ENCODE data around the gene CCDC60.
A peak's percentile ranks its signal among the peaks of the same experiment; 100 is the strongest.

The CCDC60 gene

GRCh38 chr12:119384340-119384739 is 49.8 kb downstream of the CCDC60 start:
- no peak for DNase-seq (ENCODE audit: low spot score)

DNA sequence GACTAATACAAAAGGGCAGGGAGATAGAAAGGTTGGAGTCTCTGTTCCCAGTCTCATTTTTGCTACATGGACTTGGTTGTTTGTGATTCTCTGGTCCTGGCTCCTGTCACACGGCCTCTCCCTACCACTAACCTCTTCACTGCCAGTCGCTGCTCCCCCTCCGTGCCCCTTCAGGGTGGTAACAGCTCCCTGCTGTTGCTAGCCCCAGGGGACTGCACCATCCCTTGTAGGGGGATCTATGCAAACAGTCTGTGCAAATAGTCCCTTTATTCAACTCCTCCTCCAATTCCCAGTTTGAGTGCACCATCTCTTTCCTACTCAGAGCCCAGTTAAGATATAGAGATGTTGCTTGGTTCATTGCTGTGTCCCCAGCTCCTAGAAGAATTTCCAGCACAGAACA is 51.1 kb downstream of the CCDC60 start:
- DNase-seq (ENCODE audit: low spot score): no peak

DNA sequence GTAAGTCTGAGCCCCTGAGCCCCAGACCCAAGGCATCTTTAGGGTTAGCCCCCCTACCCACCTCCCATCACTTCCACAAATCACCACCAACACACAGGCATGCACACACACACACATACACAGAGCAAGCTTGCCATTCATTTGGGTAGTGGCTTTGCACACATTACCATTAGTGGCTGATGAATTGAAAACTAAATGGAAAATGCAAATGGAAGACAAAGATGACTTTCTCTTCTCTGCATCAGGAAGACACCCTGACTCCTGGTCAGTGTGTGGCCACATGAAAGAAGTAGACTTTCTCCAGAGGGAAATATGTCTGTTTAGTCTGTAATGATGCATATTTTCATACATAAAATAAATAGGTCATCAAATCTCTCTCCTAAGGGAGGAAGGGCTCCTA is 55.2 kb downstream of the CCDC60 start:
- no peak for DNase-seq (ENCODE audit: low spot score)

GRCh38 chr12:119391673-119392072 is 57.1 kb downstream of the CCDC60 start:
- no peak for DNase-seq (ENCODE audit: low spot score)

GRCh38 chr12:119393677-119394076 is 59.1 kb downstream of the CCDC60 start:
- no peak for DNase-seq (ENCODE audit: low spot score)

- DNase-seq (ENCODE audit: low spot score): no peak
These were observed 63.0 kb downstream of the CCDC60 start for GRCh38 chr12:119397540-119397939.

GRCh38 chr12:119398190-119398589 is 63.7 kb downstream of the CCDC60 start:
- DNase-seq (ENCODE audit: low spot score): no peak

DNA sequence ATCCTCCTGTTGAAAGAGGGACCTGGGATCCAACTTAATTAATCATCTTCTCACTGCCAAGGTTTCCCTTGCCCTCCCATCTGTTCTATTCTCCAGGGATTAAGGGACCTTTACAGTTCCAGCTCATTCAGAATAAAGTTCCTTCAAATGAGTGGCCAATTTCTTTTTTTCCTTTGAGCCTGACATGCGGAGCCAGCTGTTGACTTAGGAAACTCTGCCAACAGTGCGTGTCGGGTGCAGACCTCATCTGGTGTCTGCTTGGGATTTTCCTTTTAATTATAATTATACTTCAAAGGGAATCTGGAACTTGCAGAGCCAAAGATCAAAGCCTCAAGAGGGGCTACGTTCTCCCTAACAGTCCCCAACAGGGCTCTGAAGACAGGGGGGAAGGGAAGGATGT is 64.8 kb downstream of the CCDC60 start:
- no peak for DNase-seq (ENCODE audit: low spot score)

- DNase-seq (ENCODE audit: low spot score): no peak
These were observed 71.8 kb downstream of the CCDC60 start for GRCh38 chr12:119406308-119406707.

DNA sequence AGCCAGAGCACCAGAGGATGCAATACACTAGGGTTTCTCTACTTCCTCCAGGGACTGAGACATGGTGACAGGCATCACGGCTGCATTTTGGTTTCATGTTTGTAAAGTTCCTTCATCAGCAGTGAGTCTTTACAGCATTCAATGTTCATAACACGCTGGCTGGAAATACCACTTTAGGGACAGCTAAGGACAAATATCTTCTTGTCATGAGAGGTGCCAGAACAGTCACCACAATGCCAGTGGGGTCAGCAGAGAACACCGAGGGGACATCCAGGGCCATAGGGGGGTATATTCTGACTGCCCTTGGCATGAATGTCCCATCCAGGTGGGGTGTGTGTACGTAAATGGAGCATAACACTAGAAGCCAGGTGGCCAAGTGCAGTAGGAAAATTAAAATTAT is 72.3 kb downstream of the CCDC60 start:
- no peak for DNase-seq (ENCODE audit: low spot score)

DNA sequence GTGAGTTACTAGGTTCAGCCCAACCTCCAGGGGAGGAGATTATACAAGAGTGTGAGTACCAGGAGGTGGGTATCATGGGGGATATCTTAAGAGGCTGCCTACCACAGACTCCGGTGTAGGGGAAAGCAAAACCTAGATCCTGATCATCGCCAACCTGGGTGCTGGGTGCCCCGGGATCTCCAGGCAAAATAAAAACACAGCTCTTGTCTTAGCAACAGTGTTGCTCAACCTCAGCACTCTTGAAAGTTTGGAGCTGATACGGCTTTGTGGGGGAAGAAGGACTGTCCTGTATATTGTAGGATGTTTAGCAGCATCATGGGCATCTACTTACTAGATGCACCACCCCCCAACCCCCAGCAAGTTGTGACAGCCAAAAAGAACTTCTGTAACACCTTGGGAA is 74.5 kb downstream of the CCDC60 start:
- DNase-seq (ENCODE audit: low spot score): no peak

GRCh38 chr12:119410396-119410795 is 75.9 kb downstream of the CCDC60 start:
- DNase-seq (ENCODE audit: low spot score): no peak

- no peak for DNase-seq (ENCODE audit: low spot score)
These were observed 77.8 kb downstream of the CCDC60 start for GRCh38 chr12:119412306-119412705.

GRCh38 chr12:119412811-119413794 is 78.6 kb downstream of the CCDC60 start:
- peak; percentile 39 for DNase-seq (ENCODE audit: low spot score)

GRCh38 chr12:119415714-119416113 is 81.2 kb downstream of the CCDC60 start:
- no peak for DNase-seq (ENCODE audit: low spot score)

GRCh38 chr12:119417440-119417839 is 82.9 kb downstream of the CCDC60 start:
- DNase-seq (ENCODE audit: low spot score): no peak

DNA sequence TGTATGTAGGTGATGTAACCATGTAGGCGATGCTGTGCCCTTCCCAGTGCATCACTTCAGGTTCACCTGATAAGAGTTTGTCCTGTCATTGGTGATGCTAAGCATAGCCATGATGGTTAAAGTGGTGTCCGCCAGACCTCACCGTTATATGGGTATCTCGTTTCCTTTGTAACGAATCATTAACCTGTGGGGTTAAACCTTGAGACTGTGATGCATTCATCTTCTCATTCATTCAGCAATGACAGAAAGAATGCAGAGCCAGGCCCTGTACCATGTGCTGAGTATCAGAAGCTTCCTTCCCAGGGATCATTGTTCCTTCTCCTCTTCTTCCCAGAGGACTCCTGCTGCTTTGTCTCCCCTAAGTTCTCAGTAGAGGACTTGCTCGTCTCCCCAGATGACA is 84.9 kb downstream of the CCDC60 start:
- DNase-seq (ENCODE audit: low spot score): no peak

DNA sequence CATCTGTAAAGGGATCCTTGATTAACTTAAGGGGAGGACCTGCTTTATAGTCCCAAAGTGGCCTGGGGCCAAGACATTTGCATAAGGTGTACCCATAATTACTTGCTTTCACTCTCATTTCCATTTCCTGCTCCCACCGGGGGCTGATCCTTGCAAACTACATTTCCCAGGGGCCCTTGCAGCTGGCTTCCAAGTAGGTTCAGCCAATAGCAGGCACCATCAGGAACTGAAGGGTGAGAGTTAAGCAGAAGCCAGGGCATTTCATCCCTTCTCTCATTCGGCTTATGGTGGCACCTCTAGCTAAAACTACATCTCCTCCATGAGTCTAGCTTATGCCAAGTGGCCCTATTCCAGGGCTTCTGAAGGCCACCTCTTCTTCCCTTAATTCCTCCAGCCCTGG is 88.8 kb downstream of the CCDC60 start:
- no peak for DNase-seq (ENCODE audit: low spot score)

GRCh38 chr12:119425623-119426022 is 91.1 kb downstream of the CCDC60 start:
- no peak for DNase-seq (ENCODE audit: low spot score)

DNA sequence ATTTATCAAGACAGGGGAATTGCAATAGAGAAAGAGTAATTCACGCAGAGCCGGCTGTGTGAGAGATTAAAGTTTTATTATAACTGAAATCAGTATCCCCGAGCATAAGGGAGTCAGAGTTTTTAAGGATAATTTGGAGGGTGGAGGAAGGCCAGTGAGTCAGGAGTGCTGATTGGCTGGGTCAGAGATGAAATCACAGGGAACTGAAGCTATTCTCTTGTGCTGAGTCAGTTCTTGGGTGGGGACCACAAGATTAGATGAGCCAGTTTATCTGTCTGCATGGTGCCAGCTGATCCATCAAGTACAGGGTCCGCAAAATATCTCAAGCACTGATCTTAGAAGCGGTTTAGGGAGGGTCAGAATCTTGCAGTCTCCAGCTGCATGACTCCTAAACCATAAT is 96.6 kb downstream of the CCDC60 start:
- DNase-seq (ENCODE audit: low spot score): no peak

DNA sequence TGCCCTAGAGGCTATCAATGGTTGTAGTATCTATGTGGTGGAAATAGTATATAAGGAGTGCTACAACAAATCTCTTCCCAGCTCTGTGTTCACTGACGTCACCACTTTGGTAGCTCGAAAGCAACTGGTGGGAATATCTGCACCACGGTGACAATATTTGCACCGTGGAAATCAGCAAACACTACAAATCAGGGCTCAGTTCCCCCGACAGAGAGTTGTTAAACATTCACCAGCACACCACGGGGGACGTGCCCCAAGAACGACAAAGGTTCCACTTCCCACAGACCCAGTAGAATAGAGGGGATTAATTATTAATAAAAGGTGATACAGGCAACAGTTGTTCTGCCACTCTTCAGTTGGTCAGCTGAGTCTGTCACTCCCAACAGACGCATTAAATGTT is 98.4 kb downstream of the CCDC60 start:
- no peak for DNase-seq (ENCODE audit: low spot score)

DNA sequence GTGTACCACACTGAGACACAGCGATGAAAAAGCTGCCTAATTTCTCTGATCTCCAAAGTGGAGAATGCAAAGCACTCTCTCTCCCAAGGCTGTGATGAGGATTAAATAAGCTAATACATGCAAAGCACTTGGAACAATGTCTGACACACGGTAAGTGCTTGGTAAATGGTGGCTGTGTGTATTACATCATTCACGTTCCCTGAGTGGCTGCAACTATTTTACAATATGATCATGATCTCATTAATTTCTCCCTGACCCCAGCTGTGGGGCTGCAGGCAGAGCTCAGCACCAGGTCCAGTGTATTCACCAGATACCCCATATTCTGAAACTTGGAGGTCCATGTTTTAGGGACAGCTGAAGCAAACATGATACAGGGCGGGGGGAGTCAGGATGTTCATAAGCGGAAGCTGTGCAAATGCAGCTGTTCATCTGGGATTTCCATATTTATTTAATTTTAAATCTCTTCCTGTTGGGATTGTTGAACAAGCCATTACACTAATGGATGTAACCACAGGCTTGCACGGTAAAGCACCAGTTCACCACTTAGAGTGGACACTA is 106.4 kb downstream of the CCDC60 start:
- no peak for DNase-seq (ENCODE audit: low spot score)

GRCh38 chr12:119444462-119445044 is 110.0 kb downstream of the CCDC60 start:
- peak; percentile 38 for DNase-seq (ENCODE audit: low spot score)
